Measurements from ENCODE around the gene TTC39A. TPM values are rescaled to one million over a fixed set of nuclear protein-coding genes. Genes with fewer than 3 reads are reported as not detected.

The TTC39A gene
- polyA plus RNA-seq, 3 donors from 2014 or later, result not detected

- Mint-ChIP-seq H3K36me3 (no peaks in the 10 kb centered on the region), H3K4me1 (no peaks in the 10 kb centered on the region), H3K27ac (no peak overlapping the region), H3K4me3 (no peak overlapping the region), H3K9me3 (no peaks in the 10 kb centered on the region), H3K27me3 (ENCODE audit: low read depth in 3 of 3) (peaks cover 0 to 2% (median 2%) of the 10 kb centered on the region in 3 donors)
- DNase-seq, result no peak
These were observed 13.6 kb downstream of the TTC39A start for GRCh38 chr1:51316846-51317120.

- Mint-ChIP-seq H3K36me3 (no peaks in the 10 kb centered on the region), H3K4me3 (no peak overlapping the region), H3K27me3 (ENCODE audit: low read depth in 3 of 3) (peaks cover 0 to 2% (median 2%) of the 10 kb centered on the region in 3 donors), H3K27ac (no peak overlapping the region), H3K4me1 (no peaks in the 10 kb centered on the region), H3K9me3 (no peaks in the 10 kb centered on the region)
- no peak for DNase-seq
These were observed 14.1 kb downstream of the TTC39A start for GRCh38 chr1:51316113-51316845.

GRCh38 chr1:51314974-51315373 is 15.4 kb downstream of the TTC39A start:
- Mint-ChIP-seq H3K27me3 (ENCODE audit: low read depth in 3 of 3) (peaks cover 0 to 2% (median 1%) of the 10 kb centered on the region in 3 donors), H3K4me3 (no peak overlapping the region), H3K9me3 (no peaks in the 10 kb centered on the region), H3K27ac (no peak overlapping the region), H3K4me1 (no peaks in the 10 kb centered on the region), H3K36me3 (no peaks in the 10 kb centered on the region)
- DNase-seq, result no peak

GRCh38 chr1:51313961-51314777 is 16.2 kb downstream of the TTC39A start:
- no peak overlapping the region for H3K4me3 Mint-ChIP-seq
- no peak for DNase-seq
- no peak overlapping the region for H3K27ac Mint-ChIP-seq
- no peaks in the 10 kb centered on the region for H3K4me1 Mint-ChIP-seq
- H3K27me3 Mint-ChIP-seq (ENCODE audit: low read depth in 3 of 3), result peaks cover 2 to 4% (median 2%) of the 10 kb centered on the region in 3 donors
- H3K9me3 Mint-ChIP-seq, result no peaks in the 10 kb centered on the region
- no peaks in the 10 kb centered on the region for H3K36me3 Mint-ChIP-seq

- H3K27ac Mint-ChIP-seq, result no peak overlapping the region
- no peak for DNase-seq
- no peak overlapping the region for H3K4me3 Mint-ChIP-seq
- peaks cover 2 to 4% (median 2%) of the 10 kb centered on the region in 3 donors for H3K27me3 Mint-ChIP-seq (ENCODE audit: low read depth in 3 of 3)
- no peaks in the 10 kb centered on the region for H3K9me3 Mint-ChIP-seq
- no peaks in the 10 kb centered on the region for H3K36me3 Mint-ChIP-seq
- H3K4me1 Mint-ChIP-seq, result no peaks in the 10 kb centered on the region
These were observed 17.0 kb downstream of the TTC39A start for GRCh38 chr1:51313268-51313852.

DNA sequence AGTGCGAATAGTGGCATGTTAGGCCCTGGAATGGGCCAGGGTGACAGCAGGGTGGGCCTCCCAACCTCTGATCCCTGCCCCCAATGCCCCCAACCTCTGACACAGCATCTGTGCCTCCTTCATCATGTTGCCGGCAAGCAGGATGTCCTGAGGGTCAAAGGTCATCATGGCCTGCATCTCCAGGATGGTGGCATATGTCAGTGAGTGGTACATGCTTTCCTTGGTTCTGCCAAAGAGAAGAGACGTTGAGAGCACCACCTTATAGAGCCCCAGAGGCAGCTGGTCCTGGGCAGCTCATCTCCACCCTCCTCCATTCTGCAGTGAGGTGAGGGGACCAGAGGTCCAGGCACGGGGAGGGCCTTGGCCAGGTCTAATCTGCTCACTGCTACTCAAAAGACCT is 17.6 kb downstream of the TTC39A start:
- peaks cover 0 to 3% (median 0%) of the 10 kb centered on the region in 3 donors for H3K36me3 Mint-ChIP-seq
- H3K27ac Mint-ChIP-seq, result no peak overlapping the region
- H3K27me3 Mint-ChIP-seq (ENCODE audit: low read depth in 3 of 3), result peaks cover 2 to 4% (median 2%) of the 10 kb centered on the region in 3 donors
- H3K4me1 Mint-ChIP-seq, result no peaks in the 10 kb centered on the region
- no peak overlapping the region for H3K4me3 Mint-ChIP-seq
- DNase-seq, result no peak
- H3K9me3 Mint-ChIP-seq, result no peaks in the 10 kb centered on the region

- Mint-ChIP-seq H3K27ac (no peak overlapping the region), H3K36me3 (peaks cover 0 to 3% (median 0%) of the 10 kb centered on the region in 3 donors), H3K27me3 (ENCODE audit: low read depth in 3 of 3) (peaks cover 2 to 4% (median 2%) of the 10 kb centered on the region in 3 donors), H3K4me1 (no peaks in the 10 kb centered on the region), H3K9me3 (no peaks in the 10 kb centered on the region), H3K4me3 (no peak overlapping the region)
- DNase-seq, result no peak
These were observed 18.5 kb downstream of the TTC39A start for GRCh38 chr1:51311826-51312225.

DNA sequence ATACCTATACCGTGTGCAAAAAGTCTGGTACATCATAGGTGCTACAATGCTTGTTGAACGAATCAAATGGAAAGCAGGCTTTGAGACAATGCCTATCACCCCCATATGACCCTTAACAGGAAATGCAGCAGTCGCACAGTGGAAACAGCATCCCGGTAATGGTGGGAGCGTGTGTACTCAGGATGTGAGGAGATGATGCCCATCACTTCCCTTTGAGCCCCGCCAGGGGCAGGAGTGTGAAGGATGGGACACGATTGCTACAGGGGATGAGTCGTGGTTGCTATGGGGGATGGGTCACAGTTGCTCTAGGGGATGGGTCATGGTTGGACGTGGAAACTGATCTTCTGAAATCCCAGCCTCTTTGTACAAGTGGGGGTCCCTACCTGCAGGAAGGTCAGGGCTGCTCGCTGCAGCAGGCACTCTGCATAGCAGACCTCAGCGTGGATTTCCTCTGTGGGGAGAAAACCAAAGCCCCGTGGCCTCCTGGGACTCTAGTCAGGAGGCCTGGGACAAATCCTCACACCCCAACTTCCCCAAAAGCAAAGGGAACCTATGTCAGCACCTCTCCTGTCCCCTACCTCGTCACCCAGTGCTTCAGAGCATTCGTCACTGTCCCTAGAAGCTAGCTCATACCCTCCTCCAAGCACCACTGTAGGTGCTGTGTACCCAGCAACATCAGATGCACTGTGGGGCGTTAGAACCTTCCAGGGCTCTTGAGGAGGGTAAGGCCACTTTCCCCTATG is 19.3 kb downstream of the TTC39A start:
- DNase-seq, result no peak
- Mint-ChIP-seq H3K9me3 (no peaks in the 10 kb centered on the region), H3K27ac (no peak overlapping the region), H3K36me3 (peaks cover 0 to 3% (median 0%) of the 10 kb centered on the region in 3 donors), H3K27me3 (ENCODE audit: low read depth in 3 of 3) (peaks cover 2 to 4% (median 3%) of the 10 kb centered on the region in 3 donors), H3K4me1 (no peaks in the 10 kb centered on the region), H3K4me3 (no peak overlapping the region)

DNA sequence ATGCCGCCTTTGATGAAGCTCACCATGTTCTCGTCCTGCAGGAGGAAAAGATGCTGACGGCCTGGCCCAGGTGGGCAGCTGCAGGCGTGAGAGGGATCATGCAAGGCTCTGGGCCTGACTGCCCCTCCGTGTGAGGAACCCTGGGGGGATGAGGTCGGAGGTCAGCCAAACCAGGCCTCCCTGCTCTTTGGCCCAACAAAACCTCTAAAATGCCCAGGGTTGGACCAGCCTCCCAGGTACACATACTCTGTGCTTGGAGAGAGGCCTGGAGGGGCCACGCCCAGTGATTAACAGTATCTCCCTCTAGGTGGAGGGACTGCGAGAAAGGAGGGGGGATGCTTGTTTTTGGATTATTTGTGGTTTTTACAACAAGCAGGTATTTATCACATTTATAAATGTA is 21.1 kb downstream of the TTC39A start:
- Mint-ChIP-seq H3K4me1 (no peaks in the 10 kb centered on the region), H3K27me3 (ENCODE audit: low read depth in 3 of 3) (peaks cover 2 to 4% (median 3%) of the 10 kb centered on the region in 3 donors), H3K4me3 (no peak overlapping the region)

GRCh38 chr1:51308636-51309035 is 21.7 kb downstream of the TTC39A start:
- H3K4me3 Mint-ChIP-seq, result no peak overlapping the region
- H3K27ac Mint-ChIP-seq, result no peak overlapping the region
- H3K4me1 Mint-ChIP-seq, result no peaks in the 10 kb centered on the region
- H3K36me3 Mint-ChIP-seq, result peaks cover 0 to 3% (median 0%) of the 10 kb centered on the region in 3 donors
- peaks cover 2 to 4% (median 3%) of the 10 kb centered on the region in 3 donors for H3K27me3 Mint-ChIP-seq (ENCODE audit: low read depth in 3 of 3)
- no peak for DNase-seq
- H3K9me3 Mint-ChIP-seq, result no peaks in the 10 kb centered on the region

More for the DNA sequence above, 21.1 kb downstream of the TTC39A start:
- peaks cover 0 to 3% (median 0%) of the 10 kb centered on the region in 3 donors for H3K36me3 Mint-ChIP-seq
- no peak for DNase-seq
- H3K27ac Mint-ChIP-seq, result no peak overlapping the region
- no peaks in the 10 kb centered on the region for H3K9me3 Mint-ChIP-seq

- H3K27ac Mint-ChIP-seq, result no peak overlapping the region
- H3K4me1 Mint-ChIP-seq, result no peaks in the 10 kb centered on the region
- H3K36me3 Mint-ChIP-seq, result peaks cover 0 to 3% (median 0%) of the 10 kb centered on the region in 3 donors
- no peak overlapping the region for H3K4me3 Mint-ChIP-seq
- DNase-seq, result no peak
- H3K27me3 Mint-ChIP-seq (ENCODE audit: low read depth in 3 of 3), result peaks cover 2 to 4% (median 2%) of the 10 kb centered on the region in 3 donors
- no peaks in the 10 kb centered on the region for H3K9me3 Mint-ChIP-seq
These were observed 23.4 kb downstream of the TTC39A start for GRCh38 chr1:51306950-51307349.

GRCh38 chr1:51305371-51305823 is 25.0 kb downstream of the TTC39A start:
- DNase-seq, result no peak
- Mint-ChIP-seq H3K27me3 (ENCODE audit: low read depth in 3 of 3) (peaks cover 3 to 7% (median 4%) of the 10 kb centered on the region in 3 donors), H3K27ac (no peak overlapping the region), H3K36me3 (peaks cover 0 to 3% (median 0%) of the 10 kb centered on the region in 3 donors), H3K4me1 (no peaks in the 10 kb centered on the region), H3K4me3 (no peak overlapping the region), H3K9me3 (no peaks in the 10 kb centered on the region)

GRCh38 chr1:51304360-51304759 is 26.0 kb downstream of the TTC39A start:
- Mint-ChIP-seq H3K27ac (no peak overlapping the region), H3K27me3 (ENCODE audit: low read depth in 3 of 3) (peaks cover 2 to 5% (median 3%) of the 10 kb centered on the region in 3 donors), H3K4me1 (no peaks in the 10 kb centered on the region), H3K36me3 (peaks cover 0 to 3% (median 0%) of the 10 kb centered on the region in 3 donors), H3K4me3 (no peak overlapping the region), H3K9me3 (no peaks in the 10 kb centered on the region)
- no peak for DNase-seq

All from immature natural killer cell (primary cell).